ENCODE measurements around the gene CASP2.

- TF ChIP-seq POLR2AphosphoS5 (IDR thresholded peaks at IDR 0.05): no peak
- TF ChIP-seq CTCF (IDR thresholded peaks at IDR 0.05): no peak
These were observed 8.0 kb upstream of the CASP2 start for GRCh38 chr7:143280160-143280559.
